AG04449 (cell line): Measurements from ENCODE around the gene USP34.

Experiments used
- CTCF ChIA-PET: fragments of 350-600 bp; formaldehyde crosslinking; extraction: SDS; loops from one replicate; lab custom pipeline; 2021; ENCODE audit warnings: antibody characterized with exemption; lab: Yijun Ruan, JAX
- POLR2A ChIA-PET: fragments of 400-600, 350-600 bp; formaldehyde crosslinking; extraction: SDS; loops from one replicate; lab custom pipeline; 2020; ENCODE audit warnings: antibody characterized with exemption, inconsistent platforms; lab: Yijun Ruan, JAX
- DNase-seq: peaks from one replicate; pipeline ENCODE4 v3.0.0-alpha.2; 2010; ENCODE audit warnings: low read depth, low spot score
- H3K4me3 ChIP-seq: 2 replicates; pipeline ENCODE4 v1.5.1; 2011; ENCODE audit warnings: low read depth, mild to moderate bottlenecking, control low read depth, low read length
- CTCF ChIP-seq: IDR thresholded peaks from one replicate; pipeline ENCODE4 v1.5.1; 2011; ENCODE audit warnings: mild to moderate bottlenecking, moderate library complexity, low read length, control low read depth, inconsistent platforms; ENCODE audit not compliant: insufficient read depth; ENCODE audit errors: missing control alignments

Gene USP34

GRCh38 chr2:61183795-61184194 lies 287.1 kb downstream of the USP34 start:
- ChIA-PET POLR2A (no interaction called here), CTCF (no interaction called here)
- TF ChIP-seq CTCF = no peak
- DNase-seq = no peak
- no peak overlapping the region for H3K4me3 ChIP-seq

GRCh38 chr2:61182059-61182383 lies 288.9 kb downstream of the USP34 start:
- ChIA-PET POLR2A (interaction anchor here (0.5 to 1.0 kb wide), 2 partner anchors 10 to 16 kb away, joined by 4 read pairs; no protein-coding TSS in a partner anchor), CTCF (no interaction called here)

GRCh38 chr2:61181382-61182058 lies 289.4 kb downstream of the USP34 start:
- ChIA-PET CTCF (no interaction called here), POLR2A (interaction anchor here (0.5 to 1.0 kb wide), 3 partner anchors 11 to 300 kb away, joined by 3 to 4 read pairs (median 4); no protein-coding TSS in a partner anchor)
- H3K4me3 ChIP-seq = no peak overlapping the region
- no peak for TF ChIP-seq CTCF
- no peak for DNase-seq

More at GRCh38 chr2:61182059-61182383, 288.9 kb downstream of the USP34 start:
- no peak for TF ChIP-seq CTCF
- DNase-seq = no peak
- H3K4me3 ChIP-seq = no peak overlapping the region

GRCh38 chr2:61180686-61181085 lies 290.2 kb downstream of the USP34 start:
- H3K4me3 ChIP-seq = no peak overlapping the region
- no peak for DNase-seq
- ChIA-PET CTCF (no interaction called here), POLR2A (no interaction called here)
- no peak for TF ChIP-seq CTCF

GRCh38 chr2:61179701-61180639 lies 290.9 kb downstream of the USP34 start:
- POLR2A ChIA-PET = no interaction called here
- CTCF ChIA-PET = no interaction called here
- no peak for DNase-seq
- no peak overlapping the region; the same call in 1 of the 2 replicates for H3K4me3 ChIP-seq
- TF ChIP-seq CTCF = no peak
